ENCODE data around the gene NME3. TPM values are rescaled to one million over a fixed set of nuclear protein-coding genes. Genes with fewer than 3 reads are reported as not detected.

The NME3 gene
- total and polyA plus RNA-seq, 9 of the 15 experiments (the other 6 are each of a cell fraction or from before 2014, with no cell fraction given) = 0.68 to 76.3 (median 11.5) TPM

GRCh38 chr16:1759511-1759910 is 11.8 kb downstream of the NME3 start:
- CTCF ChIA-PET (ENCODE audit: low intra/inter-chr PET ratio) = no interaction called here
- peaks cover 9 to 59% of the 10 kb centered on the region in 2 experiments; a peak in 4 of 5 replicates for H3K4me1 ChIP-seq (replicated peaks in 1 of 2; ENCODE audit: control insufficient read depth in 2 of 2, insufficient read depth in 2 of 2, low read length in 2 of 2)
- no TSS peak for BruUV-seq (replicated peaks)
- DNase-seq (ENCODE audit: extremely low read depth in 1 of 4, low spot score in 3 of 4) (no peak), FAIRE-seq (no peak), ATAC-seq (no peak)
- no peaks in the 10 kb centered on the region; the same call in 2 of the 3 replicates for H3K79me2 ChIP-seq (ENCODE audit: control insufficient read depth, insufficient read depth, low read length)
- intact Hi-C loops (cut with micrococcal nuclease) = no loop called here
- H3K9me1 ChIP-seq (ENCODE audit: control insufficient read depth, insufficient read depth, low read length) = no peaks in the 10 kb centered on the region
- H3K27me3 ChIP-seq (ENCODE audit: control insufficient read depth in 2 of 2, insufficient read depth in 2 of 2, low read length in 2 of 2) = no peaks in the 10 kb centered on the region
- no peak overlapping the region for H2AFZ ChIP-seq (ENCODE audit: low read depth, low read length)
- in situ Hi-C loops (cut with MboI) = no loop called here
- H3K36me3 ChIP-seq (ENCODE audit: control insufficient read depth, insufficient read depth, low read length) = peaks cover 41% of the 10 kb centered on the region; the same call in 2 of the 3 replicates
- TF ChIP-seq HDAC6 (IDR thresholded peaks at IDR 0.05; ENCODE audit: low read depth, low read length) (no peak), POLR2G (IDR thresholded peaks at IDR 0.05; ENCODE audit: low read depth, low read length) (peak; percentile 26; the same call in 1 of the 2 replicates)
- H3K9me3 ChIP-seq (replicated peaks; ENCODE audit: control insufficient read depth, insufficient read depth, low read depth, low read length) = no peaks in the 10 kb centered on the region
- H4K20me1 ChIP-seq (replicated peaks; ENCODE audit: control insufficient read depth, insufficient read depth, low read length) = no peaks in the 10 kb centered on the region
- peak overlapping the region in 1 of 2 experiments; percentile 58; a peak in 2 of 4 replicates for H3K9ac ChIP-seq (ENCODE audit: insufficient read depth in 1 of 2, low read depth in 2 of 2, low read length in 2 of 2)
- 90% methylated on average over 13 of the region's 21 CpGs for WGBS (ENCODE audit: insufficient coverage, low coverage, missing lambda C conversion rate)
- H3K27ac ChIP-seq (ENCODE audit: extremely low read depth, low read depth, low read length) = no peak overlapping the region
- H3K4me2 ChIP-seq (ENCODE audit: insufficient read depth, low read length) = no peak overlapping the region
- POLR2A ChIA-PET = interaction anchor here (0.6 to 1.8 kb wide), 6 partner anchors 9 to 209 kb away, joined by 3 to 5 read pairs (median 4); partner anchors contain the start of genes EME2, MAPK8IP3 and MRPS34
- no peak overlapping the region for H3K4me3 ChIP-seq

GRCh38 chr16:1758923-1759322 is 12.4 kb downstream of the NME3 start:
- peaks cover 9 to 53% of the 10 kb centered on the region in 2 experiments; a peak in 4 of 5 replicates for H3K4me1 ChIP-seq (replicated peaks in 1 of 2; ENCODE audit: control insufficient read depth in 2 of 2, insufficient read depth in 2 of 2, low read length in 2 of 2)
- CTCF ChIA-PET (ENCODE audit: low intra/inter-chr PET ratio) = no interaction called here
- no peaks in the 10 kb centered on the region; the same call in 2 of the 3 replicates for H3K79me2 ChIP-seq (ENCODE audit: control insufficient read depth, insufficient read depth, low read length)
- ATAC-seq = no peak
- no peak for FAIRE-seq
- POLR2A ChIA-PET = interaction anchor here (0.6 to 1.8 kb wide), 3 partner anchors 9 to 12 kb away, joined by 3 to 5 read pairs (median 4); no protein-coding TSS in a partner anchor
- H2AFZ ChIP-seq (ENCODE audit: low read depth, low read length) = no peak overlapping the region
- H4K20me1 ChIP-seq (replicated peaks; ENCODE audit: control insufficient read depth, insufficient read depth, low read length) = no peaks in the 10 kb centered on the region
- H3K4me2 ChIP-seq (ENCODE audit: insufficient read depth, low read length) = no peak overlapping the region
- DNase-seq (ENCODE audit: extremely low read depth in 1 of 4, low spot score in 3 of 4) = no peak
- H3K4me3 ChIP-seq = no peak overlapping the region
- intact Hi-C loops (cut with micrococcal nuclease) = no loop called here
- in situ Hi-C loops (cut with MboI) = no loop called here
- H3K9me3 ChIP-seq (replicated peaks; ENCODE audit: control insufficient read depth, insufficient read depth, low read depth, low read length) = no peaks in the 10 kb centered on the region
- H3K9me1 ChIP-seq (ENCODE audit: control insufficient read depth, insufficient read depth, low read length) = no peaks in the 10 kb centered on the region
- no peak overlapping the region for H3K9ac ChIP-seq (ENCODE audit: insufficient read depth in 1 of 2, low read depth in 2 of 2, low read length in 2 of 2)
- peaks cover 35% of the 10 kb centered on the region; the same call in 2 of the 3 replicates for H3K36me3 ChIP-seq (ENCODE audit: control insufficient read depth, insufficient read depth, low read length)
- no peaks in the 10 kb centered on the region for H3K27me3 ChIP-seq (ENCODE audit: control insufficient read depth in 2 of 2, insufficient read depth in 2 of 2, low read length in 2 of 2)
- no TSS peak for BruUV-seq (replicated peaks)
- H3K27ac ChIP-seq (ENCODE audit: extremely low read depth, low read depth, low read length) = no peak overlapping the region
- WGBS (ENCODE audit: insufficient coverage, low coverage, missing lambda C conversion rate) = 78% methylated on average over 10 of the region's 18 CpGs
- TF ChIP-seq, protein P1, sequence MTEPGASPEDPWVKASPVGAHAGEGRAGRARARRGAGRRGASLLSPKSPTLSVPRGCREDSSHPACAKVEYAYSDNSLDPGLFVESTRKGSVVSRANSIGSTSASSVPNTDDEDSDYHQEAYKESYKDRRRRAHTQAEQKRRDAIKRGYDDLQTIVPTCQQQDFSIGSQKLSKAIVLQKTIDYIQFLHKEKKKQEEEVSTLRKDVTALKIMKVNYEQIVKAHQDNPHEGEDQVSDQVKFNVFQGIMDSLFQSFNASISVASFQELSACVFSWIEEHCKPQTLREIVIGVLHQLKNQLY (CRISPR knock-in tag; conservative IDR thresholded peaks at IDR 0.05) = no peak
- TF ChIP-seq TAF15 (IDR thresholded peaks at IDR 0.05; ENCODE audit: low read depth, low read length) (no peak), ELF4 (CRISPR knock-in tag; IDR thresholded peaks at IDR 0.05) (no peak), EGR1 (conservative IDR thresholded peaks at IDR 0.05) (no peak), ZNF217 (CRISPR knock-in tag; IDR thresholded peaks at IDR 0.05) (no peak), ZNF280B (CRISPR knock-in tag; IDR thresholded peaks at IDR 0.05) (no peak), NKRF (IDR thresholded peaks at IDR 0.05; ENCODE audit: borderline replicate concordance) (no peak)
